ENCODE results near the gene POU2F1.

POU2F1 gene

GRCh38 chr1:167472752-167473521 is 252.3 kb downstream of the POU2F1 start:
- no peak for DNase-seq

DNA sequence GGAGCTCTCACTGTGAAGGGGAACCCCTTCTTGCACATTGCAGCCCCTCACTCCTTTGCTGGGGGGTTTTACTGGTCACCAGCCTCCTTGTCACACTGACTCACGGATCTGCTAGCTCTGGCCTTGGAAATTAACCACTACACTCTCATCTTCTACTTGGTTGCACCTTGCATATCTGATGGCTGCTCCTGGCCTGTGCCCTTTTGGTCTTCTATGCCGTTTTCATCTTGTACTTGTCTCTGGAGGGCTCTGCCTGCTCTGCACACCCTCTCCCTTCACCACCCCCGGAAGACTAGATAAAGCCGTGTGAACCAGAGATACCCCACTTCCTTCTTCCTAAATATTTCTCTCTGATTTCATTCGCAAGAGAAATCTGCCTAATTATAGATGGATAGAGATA is 253.1 kb downstream of the POU2F1 start:
- DNase-seq: no peak

DNA sequence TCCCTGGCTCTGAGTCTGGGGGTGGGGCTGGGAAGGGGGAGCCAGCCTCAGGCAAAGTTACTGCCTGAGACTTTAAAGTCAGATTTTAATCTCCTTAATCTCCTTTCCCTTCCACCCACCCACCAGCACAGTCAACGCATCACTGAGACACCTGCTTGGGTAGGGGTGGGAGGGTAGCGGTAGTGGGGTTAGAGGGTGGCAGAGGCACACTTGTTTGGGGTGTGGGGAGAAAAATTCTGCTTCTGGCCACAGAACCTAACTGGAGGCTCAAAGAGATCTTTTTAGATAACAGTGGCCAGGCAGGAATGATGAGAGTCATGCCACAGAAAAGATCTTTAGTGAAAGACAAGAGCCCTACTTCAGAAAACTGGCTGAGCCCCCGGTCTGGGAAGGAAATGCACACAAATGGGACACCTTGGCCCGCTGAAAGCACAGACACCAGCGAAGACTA is 253.5 kb downstream of the POU2F1 start:
- no peak for DNase-seq

GRCh38 chr1:167476061-167476460 is 255.4 kb downstream of the POU2F1 start:
- DNase-seq: no peak

Data from NCI-H446 treated with DMSO at 0.1 percent for 48 hours (cell line).